HG03439 (cell line): ENCODE data around the gene UNC50.

Source experiments
- ATAC-seq: cut with Tn5 transposase; IDR thresholded peaks from one replicate; pipeline ENCODE4 v1.9.1; 2021; ENCODE audit warnings: mild to moderate bottlenecking, moderate library complexity; ENCODE audit not compliant: unreplicated experiment

UNC50 gene

DNA sequence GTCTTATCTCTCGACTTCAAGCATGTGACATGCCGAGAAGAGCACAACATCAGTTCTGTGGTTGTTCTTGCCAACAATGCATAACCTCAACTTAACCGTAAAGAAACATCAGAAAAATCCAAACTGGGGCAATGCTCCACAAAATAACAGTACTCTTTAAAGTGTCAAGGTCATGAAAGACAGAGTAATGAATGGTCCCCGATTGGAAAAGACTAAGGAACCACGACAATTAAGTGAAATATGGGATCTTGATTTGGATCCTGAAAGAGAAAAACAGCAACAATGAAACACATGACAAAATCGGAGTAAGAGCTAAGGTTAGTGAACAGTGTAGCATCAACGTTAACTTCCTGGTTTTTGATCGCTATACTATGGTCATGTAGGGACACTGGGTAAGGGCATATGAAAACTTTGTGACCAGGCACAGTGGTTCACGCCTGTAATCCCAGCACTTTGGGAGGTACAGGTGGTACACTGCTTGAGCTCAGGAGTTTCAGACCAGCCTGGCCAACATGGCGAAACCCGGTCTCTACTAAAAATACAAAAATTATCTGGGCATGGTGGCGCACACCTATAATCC, 55.2 kb downstream of the UNC50 start:
- ATAC-seq: no peak

DNA sequence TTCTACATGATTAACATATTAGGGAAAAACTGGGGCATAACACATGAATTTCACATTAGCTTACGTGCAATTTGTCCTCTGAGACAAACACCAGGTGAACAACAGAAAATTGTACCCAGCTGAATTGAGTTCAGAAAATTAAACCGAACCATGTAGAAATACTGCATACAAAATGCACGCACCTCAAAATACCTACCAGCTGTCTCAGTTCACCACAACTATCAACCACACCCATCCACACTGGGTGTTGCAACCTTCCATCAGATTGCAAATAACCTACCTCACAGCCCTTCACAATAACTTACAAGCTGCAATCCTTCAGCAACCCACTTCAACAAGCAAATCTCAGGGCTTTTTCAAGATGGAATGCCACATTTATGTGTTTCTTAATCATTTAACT, 55.9 kb downstream of the UNC50 start:
- no peak for ATAC-seq

DNA sequence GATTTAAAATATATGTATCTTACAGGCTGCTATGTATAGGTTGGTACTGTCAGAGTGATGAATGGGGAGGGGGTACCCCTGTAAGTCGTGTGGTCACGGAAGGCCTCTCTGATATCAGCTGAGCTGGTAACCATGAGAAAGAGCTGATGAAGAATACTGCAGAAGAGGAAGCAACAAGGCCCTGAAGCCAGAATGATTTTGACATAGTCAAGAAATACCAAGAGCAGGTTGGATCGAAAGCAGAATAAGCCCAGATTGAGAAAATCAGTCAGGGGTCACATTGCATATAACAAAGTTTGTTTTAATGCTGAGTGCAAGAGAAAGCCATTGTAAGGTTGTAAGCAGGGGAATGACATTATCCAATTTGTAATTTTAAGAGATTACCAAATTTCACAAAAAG, 57.3 kb downstream of the UNC50 start:
- ATAC-seq: no peak
